GM12878 (cell line): ENCODE data around the gene HLX. TPM values are rescaled to one million over a fixed set of nuclear protein-coding genes. Genes with fewer than 3 reads are reported as not detected.

ENCODE experiments used
- ATAC-seq: fragments of 200-7000 bp; cut with Tn5 transposase; 3 replicates; pipeline ENCODE4 v1.9.1; 2020; ENCODE audit warnings: mild to moderate bottlenecking, moderate library complexity
- BruUV-seq: library from RNA; stranded (reverse); fragments of 400-500 nt; replicated peaks from 2 replicates; lab custom pipeline; 2021; lab: Mats Ljungman, UMichigan
- CTCF ChIA-PET: fragments of 300-600 bp; sonication (Branson Sonifier 250); formaldehyde crosslinking; extraction: SDS; loops from one replicate; lab custom pipeline; 2021; ENCODE audit warnings: inconsistent platforms; lab: Yijun Ruan, JAX
- POLR2A ChIA-PET: fragments of 350-600 bp; formaldehyde crosslinking; extraction: SDS; loops from one replicate; lab custom pipeline; 2021; ENCODE audit warnings: inconsistent platforms; lab: Charles Lee
- RAD21 ChIA-PET: fragments of 300-600 bp; sonication (Branson Sonifier 250); formaldehyde crosslinking; loops from one replicate; lab custom pipeline; 2023; ENCODE audit warnings: antibody characterized with exemption; ENCODE audit not compliant: unreplicated experiment; lab: Charles Lee
- SMC1A ChIA-PET: fragments of 300-600 bp; sonication (Branson Sonifier 250); formaldehyde crosslinking; loops from one replicate; lab custom pipeline; 2023; ENCODE audit not compliant: unreplicated experiment, uncharacterized antibody; lab: Charles Lee
- DNase-seq: peaks from one replicate; pipeline ENCODE4 v3.0.0-alpha.2; 2011; ENCODE audit warnings: low read depth, low spot score
- FAIRE-seq: peaks from 3 replicates; lab custom pipeline; 2011; peaks lifted over from hg19 to GRCh38; lab: Jason Lieb, UNC
- H2AFZ ChIP-seq: 2 replicates; pipeline ENCODE4 v1.6.0; 2011; ENCODE audit warnings: low read depth, low read length, control low read depth; ENCODE audit not compliant: control insufficient read depth
- H3K27ac ChIP-seq: 2 replicates; pipeline ENCODE4 v1.5.1; 2011; ENCODE audit warnings: control low read depth; ENCODE audit not compliant: control insufficient read depth, insufficient read depth
- H3K27me3 ChIP-seq, 2 experiments: replicated peaks in 1 of 2; 2 replicates each; pipeline versions ENCODE4 v1.6.0 to v1.6.1; 2011; ENCODE audit warnings: low read length in 1 of 2; ENCODE audit not compliant: control insufficient read depth in 2 of 2, insufficient read depth in 2 of 2
- H3K36me3 ChIP-seq, 2 experiments: 2 replicates each; pipeline ENCODE4 v1.5.1; 2011; ENCODE audit warnings: low read length in 1 of 2; ENCODE audit not compliant: control insufficient read depth in 2 of 2, insufficient read depth in 2 of 2
- H3K4me1 ChIP-seq: 2 replicates; pipeline ENCODE4 v1.6.1; 2011; ENCODE audit warnings: mild to moderate bottlenecking, low read length, moderate library complexity, mixed read lengths; ENCODE audit not compliant: control insufficient read depth, insufficient read depth
- H3K4me2 ChIP-seq: 2 replicates; pipeline ENCODE4 v1.6.0; 2011; ENCODE audit warnings: control low read depth; ENCODE audit not compliant: control insufficient read depth, insufficient read depth
- H3K4me3 ChIP-seq: fragments of 200-600 bp; sonication (generic); 2 replicates; pipeline ENCODE4 v1.5.1; 2016
- H3K79me2 ChIP-seq: 2 replicates; pipeline ENCODE4 v1.6.0; 2011; ENCODE audit warnings: low read length; ENCODE audit not compliant: control insufficient read depth, insufficient read depth
- H3K9ac ChIP-seq: 2 replicates; pipeline ENCODE4 v1.8.0; 2011; ENCODE audit warnings: low read length, control low read depth, mixed read lengths; ENCODE audit not compliant: control insufficient read depth, insufficient read depth
- H3K9me3 ChIP-seq: replicated peaks from 3 replicates; pipeline ENCODE4 v1.5.1; 2011; ENCODE audit warnings: mild to moderate bottlenecking, low read length; ENCODE audit not compliant: control insufficient read depth, insufficient read depth
- H4K20me1 ChIP-seq: 2 replicates; pipeline ENCODE4 v1.6.0; 2011; ENCODE audit not compliant: control insufficient read depth, insufficient read depth
- ATF7 ChIP-seq: fragments of 450-650 bp; IDR thresholded peaks from 2 replicates; pipeline ENCODE4 v1.6.1; 2016; ENCODE audit warnings: low read depth, mild to moderate bottlenecking
- BMI1 ChIP-seq: fragments of 450-650 bp; IDR thresholded peaks from 2 replicates; pipeline ENCODE4 v1.6.1; 2016; ENCODE audit warnings: mild to moderate bottlenecking, moderate library complexity, borderline replicate concordance
- CBX3 ChIP-seq: fragments of 200-600 bp; sonication (generic); IDR thresholded peaks from 2 replicates; pipeline ENCODE4 v1.6.1; 2016; ENCODE audit warnings: low read depth, borderline replicate concordance
- CHD1 ChIP-seq: IDR thresholded peaks from 2 replicates; pipeline ENCODE4 v1.6.1; 2012; ENCODE audit warnings: low read depth, low read length, improper control_type of control experiment
- EED ChIP-seq: sonication (generic); IDR thresholded peaks from 2 replicates; pipeline ENCODE4 v1.6.1; 2016; ENCODE audit warnings: antibody characterized with exemption, low read depth
- LARP7 ChIP-seq: fragments of 450-650 bp; IDR thresholded peaks from 2 replicates; pipeline ENCODE4 v1.6.1; 2017; ENCODE audit warnings: mild to moderate bottlenecking
- MYB ChIP-seq: fragments of 150-350 bp; IDR thresholded peaks from 2 replicates; pipeline ENCODE4 v1.6.1; 2014; ENCODE audit warnings: mild to moderate bottlenecking, low read depth, low read length, borderline replicate concordance
- POLR2A ChIP-seq: IDR thresholded peaks from 2 replicates; pipeline ENCODE4 v1.6.1; 2011; ENCODE audit warnings: low read depth, mild to moderate bottlenecking, low read length
- POLR2AphosphoS2 ChIP-seq: IDR thresholded peaks from 2 replicates; pipeline ENCODE4 v1.6.1; 2011; ENCODE audit warnings: low read depth, mild to moderate bottlenecking, low read length, improper control_type of control experiment, moderate library complexity
- RAD21 ChIP-seq: IDR thresholded peaks from 2 replicates; pipeline ENCODE4 v1.6.1; 2011; ENCODE audit warnings: mild to moderate bottlenecking, low read depth, low read length, moderate library complexity; ENCODE audit not compliant: insufficient read depth
- SRF ChIP-seq, 2 experiments: IDR thresholded peaks; 2 replicates each; pipeline ENCODE4 v1.6.1; 2011; ENCODE audit warnings: low read depth in 2 of 2, low read length in 2 of 2, mild to moderate bottlenecking in 1 of 2, moderate library complexity in 1 of 2
- TCF12 ChIP-seq: IDR thresholded peaks from 2 replicates; pipeline ENCODE4 v1.6.1; 2011; ENCODE audit warnings: low read depth, mild to moderate bottlenecking, low read length
- YY1 ChIP-seq: IDR thresholded peaks from 2 replicates; pipeline ENCODE4 v1.6.1; 2011; ENCODE audit warnings: low read depth, mild to moderate bottlenecking, low read length
- WGBS: methylation state at CpG from one replicate; pipeline ENCODE4 v1.1.6; 2016; ENCODE audit warnings: low lambda C conversion rate; ENCODE audit not compliant: insufficient replicate concordance, insufficient coverage; ENCODE audit errors: missing lambda C conversion rate; 5-methylcytosine and 5-hydroxymethylcytosine counted together
- in situ Hi-C: fragments of 300-500 bp; cut with MboI; formaldehyde crosslinking; loops from 9 replicates; pipeline ENCODE4 v1.14.3; 2018; ENCODE audit warnings: mixed read lengths
- intact Hi-C: fragments of 100-400 bp; cut with micrococcal nuclease; formaldehyde crosslinking; loops from one replicate; pipeline ENCODE4 v1.14.2; 2022; ENCODE audit not compliant: unreplicated experiment
- polyA plus RNA-seq, 11 experiments: library from polyadenylated mRNA; depleted of rRNA in 4 of 11; unstranded in 6 of 11; stranded (reverse) in 5 of 11; fragments of >200 nt; fragmentation: Nextera tagmentation in 4 of 11; fragmentation: Illumina TruSeq in 1 of 11; extraction: Ambion mirVana in 4 of 11; extraction: Trizol in 1 of 11; gene quantifications; 1 replicate in 1 of 11; 2 replicates in 10 of 11; pipeline versions ENCODE4 v1.2.1 to v1.2.3, GENCODE V29; 2011 to 2016; ENCODE audit warnings: inconsistent platforms in 2 of 11, missing spikeins in 2 of 11, low read depth in 1 of 11
- total RNA-seq, 4 experiments: library from RNA; depleted of rRNA in 3 of 4; stranded (reverse); fragments of >200 nt in 3 of 4; fragmentation: Illumina TruSeq in 1 of 4; extraction: Trizol in 1 of 4; gene quantifications; 2 replicates each; pipeline versions ENCODE4 v1.2.1 to v1.2.3, GENCODE V29; 2013 to 2021
- TF ChIP-seq, protein P1 (sequence below): fragments of 450-650 bp; IDR thresholded peaks from 2 replicates; pipeline ENCODE4 v1.6.1; 2016; ENCODE audit warnings: mild to moderate bottlenecking
- TF ChIP-seq, protein P2 (sequence below): fragments of 450-650 bp; IDR thresholded peaks from 2 replicates; pipeline ENCODE4 v1.6.1; 2018; ENCODE audit warnings: borderline replicate concordance, mild to moderate bottlenecking; ENCODE audit not compliant: partially characterized antibody
- TF ChIP-seq, protein P3 (sequence below): fragments of 450-650 bp; IDR thresholded peaks from 2 replicates; pipeline ENCODE4 v1.6.1; 2017; ENCODE audit warnings: mild to moderate bottlenecking, moderate library complexity
- TF ChIP-seq, protein P4 (sequence below): fragments of 450-650 bp; IDR thresholded peaks from 2 replicates; pipeline ENCODE4 v1.6.1; 2017; ENCODE audit warnings: low read depth, mild to moderate bottlenecking, moderate library complexity

Gene HLX
- total and polyA plus RNA-seq, 10 of the 15 experiments (the other 5 are each of a cell fraction or from before 2014, with no cell fraction given), result 0.11 to 2.3 (median 1.1) TPM

DNA sequence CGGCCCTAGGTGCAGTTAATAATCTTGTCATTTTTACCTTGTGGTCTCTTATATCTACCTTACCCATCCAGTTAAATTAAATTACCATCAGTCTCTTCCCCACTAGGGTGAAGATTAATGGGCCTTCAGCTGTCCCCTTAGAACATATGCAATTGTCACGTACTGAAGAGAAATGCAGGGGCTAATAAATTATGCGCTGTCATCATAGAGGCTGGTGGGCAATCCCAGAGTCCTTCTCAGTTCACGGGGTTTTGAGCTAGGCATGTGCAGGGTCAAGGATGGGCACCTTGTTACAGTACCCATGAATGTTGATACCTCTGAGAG is 35.8 kb downstream of the HLX start:
- no peaks in the 10 kb centered on the region for H4K20me1 ChIP-seq
- H3K4me1 ChIP-seq, result no peaks in the 10 kb centered on the region
- no peak overlapping the region for H3K27ac ChIP-seq
- no peak overlapping the region for H3K9ac ChIP-seq
- H3K27me3 ChIP-seq, result peaks cover 0 to 3% of the 10 kb centered on the region in 2 experiments; a peak in 3 of 4 replicates
- ATAC-seq (no peak), DNase-seq (no peak), FAIRE-seq (no peak)
- no TSS peak for BruUV-seq
- intact Hi-C loops (no loop called here), in situ Hi-C loops (no loop called here)
- RAD21 ChIA-PET, result no interaction called here
- H3K9me3 ChIP-seq, result no peaks in the 10 kb centered on the region
- WGBS, result 46% methylated on average over 4 of the region's 4 CpGs
- no peaks in the 10 kb centered on the region for H3K36me3 ChIP-seq
- H3K4me3 ChIP-seq, result no peak overlapping the region
- H3K4me2 ChIP-seq, result no peak overlapping the region
- POLR2A ChIA-PET, result no interaction called here
- CTCF ChIA-PET, result interaction anchor here (2.2 kb wide), 1 partner anchor 288 kb away, joined by 9 read pairs; no protein-coding TSS in a partner anchor
- H2AFZ ChIP-seq, result no peak overlapping the region
- SMC1A ChIA-PET, result no interaction called here
- no peaks in the 10 kb centered on the region for H3K79me2 ChIP-seq
- TF ChIP-seq POLR2A, result no peak
- no peak for TF ChIP-seq ATF7
- TF ChIP-seq TCF12, result no peak
- TF ChIP-seq SRF (IDR thresholded peaks at IDR 0.05; ENCODE audit: low read depth in 2 of 2, low read length in 2 of 2), result no peak
- TF ChIP-seq EED, result no peak
- no peak for TF ChIP-seq CHD1
- TF ChIP-seq RAD21, result no peak
- TF ChIP-seq, protein P1, sequence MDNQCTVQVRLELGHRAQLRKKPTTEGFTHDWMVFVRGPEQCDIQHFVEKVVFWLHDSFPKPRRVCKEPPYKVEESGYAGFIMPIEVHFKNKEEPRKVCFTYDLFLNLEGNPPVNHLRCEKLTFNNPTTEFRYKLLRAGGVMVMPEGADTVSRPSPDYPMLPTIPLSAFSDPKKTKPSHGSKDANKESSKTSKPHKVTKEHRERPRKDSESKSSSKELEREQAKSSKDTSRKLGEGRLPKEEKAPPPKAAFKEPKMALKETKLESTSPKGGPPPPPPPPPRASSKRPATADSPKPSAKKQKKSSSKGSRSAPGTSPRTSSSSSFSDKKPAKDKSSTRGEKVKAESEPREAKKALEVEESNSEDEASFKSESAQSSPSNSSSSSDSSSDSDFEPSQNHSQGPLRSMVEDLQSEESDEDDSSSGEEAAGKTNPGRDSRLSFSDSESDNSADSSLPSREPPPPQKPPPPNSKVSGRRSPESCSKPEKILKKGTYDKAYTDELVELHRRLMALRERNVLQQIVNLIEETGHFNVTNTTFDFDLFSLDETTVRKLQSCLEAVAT, result no peak
- TF ChIP-seq BMI1, result no peak
- TF ChIP-seq, protein P2, sequence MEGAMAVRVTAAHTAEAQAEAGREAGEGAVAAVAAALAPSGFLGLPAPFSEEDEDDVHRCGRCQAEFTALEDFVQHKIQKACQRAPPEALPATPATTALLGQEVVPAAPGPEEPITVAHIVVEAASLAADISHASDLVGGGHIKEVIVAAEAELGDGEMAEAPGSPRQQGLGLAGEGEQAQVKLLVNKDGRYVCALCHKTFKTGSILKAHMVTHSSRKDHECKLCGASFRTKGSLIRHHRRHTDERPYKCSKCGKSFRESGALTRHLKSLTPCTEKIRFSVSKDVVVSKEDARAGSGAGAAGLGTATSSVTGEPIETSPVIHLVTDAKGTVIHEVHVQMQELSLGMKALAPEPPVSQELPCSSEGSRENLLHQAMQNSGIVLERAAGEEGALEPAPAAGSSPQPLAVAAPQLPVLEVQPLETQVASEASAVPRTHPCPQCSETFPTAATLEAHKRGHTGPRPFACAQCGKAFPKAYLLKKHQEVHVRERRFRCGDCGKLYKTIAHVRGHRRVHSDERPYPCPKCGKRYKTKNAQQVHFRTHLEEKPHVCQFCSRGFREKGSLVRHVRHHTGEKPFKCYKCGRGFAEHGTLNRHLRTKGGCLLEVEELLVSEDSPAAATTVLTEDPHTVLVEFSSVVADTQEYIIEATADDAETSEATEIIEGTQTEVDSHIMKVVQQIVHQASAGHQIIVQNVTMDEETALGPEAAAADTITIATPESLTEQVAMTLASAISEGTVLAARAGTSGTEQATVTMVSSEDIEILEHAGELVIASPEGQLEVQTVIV, result no peak
- no peak for TF ChIP-seq YY1
- TF ChIP-seq LARP7, result no peak
- TF ChIP-seq, protein P3, sequence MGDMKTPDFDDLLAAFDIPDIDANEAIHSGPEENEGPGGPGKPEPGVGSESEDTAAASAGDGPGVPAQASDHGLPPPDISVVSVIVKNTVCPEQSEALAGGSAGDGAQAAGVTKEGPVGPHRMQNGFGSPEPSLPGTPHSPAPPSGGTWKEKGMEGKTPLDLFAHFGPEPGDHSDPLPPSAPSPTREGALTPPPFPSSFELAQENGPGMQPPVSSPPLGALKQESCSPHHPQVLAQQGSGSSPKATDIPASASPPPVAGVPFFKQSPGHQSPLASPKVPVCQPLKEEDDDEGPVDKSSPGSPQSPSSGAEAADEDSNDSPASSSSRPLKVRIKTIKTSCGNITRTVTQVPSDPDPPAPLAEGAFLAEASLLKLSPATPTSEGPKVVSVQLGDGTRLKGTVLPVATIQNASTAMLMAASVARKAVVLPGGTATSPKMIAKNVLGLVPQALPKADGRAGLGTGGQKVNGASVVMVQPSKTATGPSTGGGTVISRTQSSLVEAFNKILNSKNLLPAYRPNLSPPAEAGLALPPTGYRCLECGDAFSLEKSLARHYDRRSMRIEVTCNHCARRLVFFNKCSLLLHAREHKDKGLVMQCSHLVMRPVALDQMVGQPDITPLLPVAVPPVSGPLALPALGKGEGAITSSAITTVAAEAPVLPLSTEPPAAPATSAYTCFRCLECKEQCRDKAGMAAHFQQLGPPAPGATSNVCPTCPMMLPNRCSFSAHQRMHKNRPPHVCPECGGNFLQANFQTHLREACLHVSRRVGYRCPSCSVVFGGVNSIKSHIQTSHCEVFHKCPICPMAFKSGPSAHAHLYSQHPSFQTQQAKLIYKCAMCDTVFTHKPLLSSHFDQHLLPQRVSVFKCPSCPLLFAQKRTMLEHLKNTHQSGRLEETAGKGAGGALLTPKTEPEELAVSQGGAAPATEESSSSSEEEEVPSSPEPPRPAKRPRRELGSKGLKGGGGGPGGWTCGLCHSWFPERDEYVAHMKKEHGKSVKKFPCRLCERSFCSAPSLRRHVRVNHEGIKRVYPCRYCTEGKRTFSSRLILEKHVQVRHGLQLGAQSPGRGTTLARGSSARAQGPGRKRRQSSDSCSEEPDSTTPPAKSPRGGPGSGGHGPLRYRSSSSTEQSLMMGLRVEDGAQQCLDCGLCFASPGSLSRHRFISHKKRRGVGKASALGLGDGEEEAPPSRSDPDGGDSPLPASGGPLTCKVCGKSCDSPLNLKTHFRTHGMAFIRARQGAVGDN, result no peak
- no peak for TF ChIP-seq CBX3
- TF ChIP-seq MYB, result no peak
- TF ChIP-seq, protein P4, sequence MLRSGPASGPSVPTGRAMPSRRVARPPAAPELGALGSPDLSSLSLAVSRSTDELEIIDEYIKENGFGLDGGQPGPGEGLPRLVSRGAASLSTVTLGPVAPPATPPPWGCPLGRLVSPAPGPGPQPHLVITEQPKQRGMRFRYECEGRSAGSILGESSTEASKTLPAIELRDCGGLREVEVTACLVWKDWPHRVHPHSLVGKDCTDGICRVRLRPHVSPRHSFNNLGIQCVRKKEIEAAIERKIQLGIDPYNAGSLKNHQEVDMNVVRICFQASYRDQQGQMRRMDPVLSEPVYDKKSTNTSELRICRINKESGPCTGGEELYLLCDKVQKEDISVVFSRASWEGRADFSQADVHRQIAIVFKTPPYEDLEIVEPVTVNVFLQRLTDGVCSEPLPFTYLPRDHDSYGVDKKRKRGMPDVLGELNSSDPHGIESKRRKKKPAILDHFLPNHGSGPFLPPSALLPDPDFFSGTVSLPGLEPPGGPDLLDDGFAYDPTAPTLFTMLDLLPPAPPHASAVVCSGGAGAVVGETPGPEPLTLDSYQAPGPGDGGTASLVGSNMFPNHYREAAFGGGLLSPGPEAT, result no peak
- TF ChIP-seq POLR2AphosphoS2, result no peak
